Posterior cingulate gyrus (tissue), 11 donors: ENCODE data around the gene HNRNPM.
A peak's percentile ranks its signal among the peaks of the same experiment; 100 is the strongest.
"Not testable (repeated sequence)": the region's sequence is repeated elsewhere in the genome, so short reads cannot be mapped to it uniquely, and the experiment has no call there.

Experiments
- DNase-seq, 10 donors: peaks; one replicate each; pipeline versions ENCODE4 v3.0.0 to v3.0.0-alpha.2; 2020 to 2021; ENCODE audit warnings: mixed read lengths in 3 of 10
- intact Hi-C: fragments of 100-400 bp; cut with DNase I; formaldehyde crosslinking; loops from one replicate; pipeline ENCODE4 v1.15.1; 2023

The HNRNPM gene

GRCh38 chr19:8444677-8445487 is at the start of gene HNRNPM:
TSS of gene HNRNPM (plus strand) at chr19:8444975. CDS start at chr19:8444999, 24 bp downstream.
- DNase-seq, result peak; percentile 99 to 100 (median 100)
- intact Hi-C loops, result loop anchor here (2.0 kb wide), 1 partner anchor 54 kb away; the partner anchor contains the start of gene RAB11B

- intact Hi-C loops, result loop anchor here (1.0 kb wide), 1 partner anchor 41 kb away; no protein-coding TSS in a partner anchor
- peak in 3 of 10 donors; percentile 19 to 59 (median 59) for DNase-seq
Observed at GRCh38 chr19:8395621-8396082, 49.1 kb upstream of the HNRNPM start.

- peak in 2 of 10 donors; percentile 27 to 62 for DNase-seq
- intact Hi-C loops, result loop anchor here (1.0 kb wide), 1 partner anchor 42 kb away; no protein-coding TSS in a partner anchor
Observed at GRCh38 chr19:8396185-8396562, 48.6 kb upstream of the HNRNPM start.

GRCh38 chr19:8396563-8397203 is 48.1 kb upstream of the HNRNPM start:
- intact Hi-C loops, result loop anchor here (1.0 kb wide), 1 partner anchor 42 kb away; no protein-coding TSS in a partner anchor

GRCh38 chr19:8397271-8397670 is 47.5 kb upstream of the HNRNPM start:
- peak in 2 of 10 donors; percentile 59 to 63 for DNase-seq
- intact Hi-C loops, result no loop called here

More at GRCh38 chr19:8396563-8397203, 48.1 kb upstream of the HNRNPM start:
- DNase-seq, result peak; percentile 56 to 95 (median 74)

GRCh38 chr19:8397746-8398310 is 46.9 kb upstream of the HNRNPM start:
- DNase-seq, result peak in 1 of 10 donors; percentile 61
- intact Hi-C loops, result no loop called here

- peak in 3 of 10 donors; percentile 71 to 86 (median 72) for DNase-seq
- intact Hi-C loops, result no loop called here
Observed at GRCh38 chr19:8398311-8398771, 46.4 kb upstream of the HNRNPM start.

- DNase-seq, result peak in 4 of 10 donors; percentile 42 to 89 (median 82)
- intact Hi-C loops, result no loop called here
Observed at GRCh38 chr19:8399681-8400188, 45.0 kb upstream of the HNRNPM start.

- intact Hi-C loops, result no loop called here
- DNase-seq, result peak in 2 of 10 donors; percentile 56 to 75
Observed at GRCh38 chr19:8401981-8402411, 42.8 kb upstream of the HNRNPM start.

GRCh38 chr19:8403098-8403819 is 41.5 kb upstream of the HNRNPM start:
- intact Hi-C loops, result no loop called here
- peak in 2 of 10 donors; percentile 59 to 82 for DNase-seq

- intact Hi-C loops, result no loop called here
- peak in 2 of 10 donors; percentile 50 to 72 for DNase-seq
Observed at GRCh38 chr19:8403820-8404109, 41.0 kb upstream of the HNRNPM start.

GRCh38 chr19:8404391-8405151 is 40.2 kb upstream of the HNRNPM start:
- intact Hi-C loops, result no loop called here

GRCh38 chr19:8410718-8411117 is 34.1 kb upstream of the HNRNPM start:
- intact Hi-C loops, result loop anchor here (5.0 kb wide), 1 partner anchor 97 kb away; no protein-coding TSS in a partner anchor

More at GRCh38 chr19:8404391-8405151, 40.2 kb upstream of the HNRNPM start:
- DNase-seq, result peak in 3 of 10 donors; percentile 52 to 65 (median 59)

GRCh38 chr19:8412783-8413628 is 31.8 kb upstream of the HNRNPM start, which contains the start of gene MARCHF2:
TSS of gene MARCHF2 (plus strand) at chr19:8413305. CDS start at chr19:8421841, 8,536 bp downstream.
- intact Hi-C loops, result loop anchor here (5.0 kb wide), 1 partner anchor 94 kb away; no protein-coding TSS in a partner anchor
- DNase-seq, result peak; percentile 91 to 100 (median 96)

More at GRCh38 chr19:8410718-8411117, 34.1 kb upstream of the HNRNPM start:
- DNase-seq, result not testable (repeated sequence)

GRCh38 chr19:8413629-8413995 is 31.2 kb upstream of the HNRNPM start:
- intact Hi-C loops, result loop anchor here (5.0 kb wide), 1 partner anchor 94 kb away; no protein-coding TSS in a partner anchor
- DNase-seq, result no peak

GRCh38 chr19:8416796-8417195 is 28.0 kb upstream of the HNRNPM start:
- intact Hi-C loops, result no loop called here
- no peak for DNase-seq
